ENCODE results near the gene CLCNKA. TPM values are rescaled to one million over a fixed set of nuclear protein-coding genes. Genes with fewer than 3 reads are reported as not detected.
"Not testable (repeated sequence)": the region's sequence is repeated elsewhere in the genome, so short reads cannot be mapped to it uniquely, and the experiment has no call there.

CLCNKA gene
- total and polyA plus RNA-seq, 2 of the 8 experiments (the other 6 are each of a cell fraction or from before 2014, with no cell fraction given), result 0.95 to 2.0 TPM

GRCh38 chr1:16028237-16029002, 6.6 kb downstream of the CLCNKA start (continued):
- TF ChIP-seq, protein P1, sequence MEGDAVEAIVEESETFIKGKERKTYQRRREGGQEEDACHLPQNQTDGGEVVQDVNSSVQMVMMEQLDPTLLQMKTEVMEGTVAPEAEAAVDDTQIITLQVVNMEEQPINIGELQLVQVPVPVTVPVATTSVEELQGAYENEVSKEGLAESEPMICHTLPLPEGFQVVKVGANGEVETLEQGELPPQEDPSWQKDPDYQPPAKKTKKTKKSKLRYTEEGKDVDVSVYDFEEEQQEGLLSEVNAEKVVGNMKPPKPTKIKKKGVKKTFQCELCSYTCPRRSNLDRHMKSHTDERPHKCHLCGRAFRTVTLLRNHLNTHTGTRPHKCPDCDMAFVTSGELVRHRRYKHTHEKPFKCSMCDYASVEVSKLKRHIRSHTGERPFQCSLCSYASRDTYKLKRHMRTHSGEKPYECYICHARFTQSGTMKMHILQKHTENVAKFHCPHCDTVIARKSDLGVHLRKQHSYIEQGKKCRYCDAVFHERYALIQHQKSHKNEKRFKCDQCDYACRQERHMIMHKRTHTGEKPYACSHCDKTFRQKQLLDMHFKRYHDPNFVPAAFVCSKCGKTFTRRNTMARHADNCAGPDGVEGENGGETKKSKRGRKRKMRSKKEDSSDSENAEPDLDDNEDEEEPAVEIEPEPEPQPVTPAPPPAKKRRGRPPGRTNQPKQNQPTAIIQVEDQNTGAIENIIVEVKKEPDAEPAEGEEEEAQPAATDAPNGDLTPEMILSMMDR (IDR thresholded peaks at IDR 0.05; ENCODE audit: control extremely low read depth in 1 of 3, insufficient read depth in 1 of 3, low read depth in 1 of 3, low read length in 3 of 3), result no peak
- TF ChIP-seq HDAC6 (IDR thresholded peaks at IDR 0.05; ENCODE audit: low read depth, low read length), result no peak
- TF ChIP-seq TBP (IDR thresholded peaks at IDR 0.05; ENCODE audit: low read depth, low read length), result no peak
- no peak for TF ChIP-seq SP2 (IDR thresholded peaks at IDR 0.05; ENCODE audit: low read length)
- TF ChIP-seq EZH2 (IDR thresholded peaks at IDR 0.05; ENCODE audit: low read depth, low read length, severe bottlenecking), result no peak
- no peak for TF ChIP-seq CHD2 (IDR thresholded peaks at IDR 0.05; ENCODE audit: low read length)
- no peak for TF ChIP-seq NANOG (IDR thresholded peaks at IDR 0.05; ENCODE audit: insufficient read depth, low read depth, low read length, poor library complexity, severe bottlenecking)
- no peak for TF ChIP-seq CBX5 (IDR thresholded peaks at IDR 0.05; ENCODE audit: low read depth, low read length)

GRCh38 chr1:16029003-16029268, 7.1 kb downstream of the CLCNKA start:
- H3K4me2 ChIP-seq (ENCODE audit: insufficient read depth in 1 of 2, low read depth in 2 of 2, low read length in 2 of 2); H3K79me1 ChIP-seq (ENCODE audit: low read depth, low read length); H2AFZ ChIP-seq (ENCODE audit: low read length); H4K91ac ChIP-seq (replicated peaks; ENCODE audit: insufficient read length, low read length); H3K27ac ChIP-seq (ENCODE audit: low read depth, low read length); H3K23ac ChIP-seq (ENCODE audit: insufficient read length); H3K14ac ChIP-seq (ENCODE audit: insufficient read length); FAIRE-seq; H3K36me3 ChIP-seq (ENCODE audit: control insufficient read depth in 2 of 4, insufficient read depth in 4 of 4, low read length in 3 of 4); H3K9me3 ChIP-seq (ENCODE audit: insufficient read depth in 2 of 2, low read depth in 1 of 2, low read length in 1 of 2); H3K18ac ChIP-seq (ENCODE audit: extremely low read depth, low read length); H2BK5ac ChIP-seq (ENCODE audit: low read depth, low read length); H3K4ac ChIP-seq (replicated peaks; ENCODE audit: insufficient read length, low read depth, low read length); DNase-seq (ENCODE audit: low read depth in 1 of 2, low spot score in 2 of 2); H4K20me1 ChIP-seq (replicated peaks in 1 of 2; ENCODE audit: control insufficient read depth in 1 of 2, insufficient read depth in 2 of 2, low read length in 2 of 2); H3K9ac ChIP-seq (replicated peaks in 1 of 4; ENCODE audit: extremely low read depth in 1 of 4, low read depth in 3 of 4, low read length in 3 of 4); H2BK120ac ChIP-seq (replicated peaks; ENCODE audit: low read depth, low read length); H2AK5ac ChIP-seq (ENCODE audit: low read depth, low read length); H3K79me2 ChIP-seq (ENCODE audit: control insufficient read depth in 1 of 2, insufficient read depth in 2 of 2, low read length in 2 of 2); H3K23me2 ChIP-seq (ENCODE audit: low read depth, low read length); H3K27me3 ChIP-seq (replicated peaks in 1 of 4; ENCODE audit: control insufficient read depth in 3 of 4, extremely low read depth in 1 of 4, insufficient read depth in 3 of 4, low read length in 3 of 4); H2BK20ac ChIP-seq (ENCODE audit: low read length); H2BK12ac ChIP-seq (ENCODE audit: low read depth, low read length); H2BK15ac ChIP-seq (ENCODE audit: low read length); H3K4me3 ChIP-seq (ENCODE audit: extremely low read depth in 1 of 4, insufficient read depth in 2 of 4, low read depth in 3 of 4, low read length in 4 of 4); H3K56ac ChIP-seq (replicated peaks; ENCODE audit: insufficient read length, low read depth, low read length); H4K8ac ChIP-seq (ENCODE audit: extremely low read depth, insufficient read depth, low read length); H4K5ac ChIP-seq (ENCODE audit: insufficient read length, low read depth, low read length): not testable (repeated sequence)
- CTCF ChIA-PET (ENCODE audit: partially characterized antibody), result interaction anchor here (1.2 to 2.7 kb wide), 2 partner anchors 20 to 21 kb away, joined by 4 to 21 read pairs; no protein-coding TSS in a partner anchor
- 82% methylated on average over 5 of the region's 13 CpGs; no CpG with 5 or more reads in 1 of the 2 experiments for WGBS, 2 experiments (ENCODE audit: extremely low coverage in 1 of 2, insufficient coverage in 1 of 2, insufficient read length in 1 of 2, insufficient replicate concordance in 2 of 2, low coverage in 1 of 2, low lambda C conversion rate in 2 of 2, missing lambda C conversion rate in 1 of 2)
- peaks cover 0 to 17% (median 9%) of the 10 kb centered on the region in 4 experiments; a peak in 6 of 7 replicates for H3K4me1 ChIP-seq (replicated peaks in 1 of 4; ENCODE audit: control insufficient read depth in 3 of 4, insufficient read depth in 4 of 4, low read length in 3 of 4)
- POLR2A ChIA-PET (ENCODE audit: partially characterized antibody), result interaction anchor here (0.9 to 1.8 kb wide), 2 partner anchors 13 to 16 kb away, joined by 3 to 8 read pairs; no protein-coding TSS in a partner anchor
